Body of pancreas (tissue), 4 donors: ENCODE data around the gene MAP7D2. TPM values are rescaled to one million over a fixed set of nuclear protein-coding genes. Genes with fewer than 3 reads are reported as not detected.

Source experiments
- ATAC-seq: fragments of 150-250 bp; one replicate; pipeline ENCODE4 v1.9.1; 2016
- DNase-seq, 4 donors: peaks; one replicate each; pipeline ENCODE4 v3.0.0-alpha.2; 2019
- H3K27ac ChIP-seq, 4 donors: fragments of 200-600 bp; sonication (generic); 1 replicate in 3 of 4; 2 replicates in 1 of 4; pipeline versions ENCODE4 v1.5.1 to v1.6.1; 2016 to 2019; ENCODE audit warnings: mild to moderate bottlenecking in 1 of 4, mixed read lengths in 1 of 4, moderate library complexity in 1 of 4
- H3K27me3 ChIP-seq, 2 donors: fragments of 200-600 bp; sonication (generic); one replicate each; pipeline ENCODE4 v1.6.0; 2016; ENCODE audit warnings: mild to moderate bottlenecking in 1 of 2
- H3K36me3 ChIP-seq, 2 donors: fragments of 200-600 bp; sonication (generic); replicated peaks in 1 of 2; 2 replicates each; pipeline ENCODE4 v1.5.1; 2016; ENCODE audit warnings: low read depth in 2 of 2; ENCODE audit not compliant: insufficient read depth in 1 of 2
- H3K4me1 ChIP-seq: fragments of 200-600 bp; sonication (generic); one replicate; pipeline ENCODE4 v1.6.0; 2016
- H3K4me3 ChIP-seq, 2 donors: fragments of 200-600 bp; sonication (generic); 1 replicate in 1 of 2; 2 replicates in 1 of 2; pipeline ENCODE4 v1.5.1; 2016 to 2019
- H3K9me3 ChIP-seq, 3 donors: fragments of 200-600 bp; sonication (generic); 1 replicate in 2 of 3; 2 replicates in 1 of 3; pipeline ENCODE4 v1.5.1; 2016
- CTCF ChIP-seq, 7 experiments: fragments of 450-650 bp in 4 of 7; fragments of 200-600 bp in 3 of 7; sonication (generic) in 3 of 7; IDR thresholded peaks; one replicate each; pipeline ENCODE4 v1.5.1; 2016 to 2019; ENCODE audit warnings: antibody characterized with exemption in 7 of 7
- POLR2A ChIP-seq, 3 donors: fragments of 450-650 bp; IDR thresholded peaks; one replicate each; pipeline ENCODE4 v1.6.1; 2016; ENCODE audit warnings: antibody characterized with exemption in 3 of 3, mild to moderate bottlenecking in 2 of 3
- WGBS, 2 donors: methylation state at CpG; one replicate each; pipeline ENCODE4 v1.1.5; 2017; 5-methylcytosine and 5-hydroxymethylcytosine counted together
- intact Hi-C: fragments of 100-400 bp; cut with DNase I; formaldehyde crosslinking; loops from one replicate; pipeline ENCODE4 v1.15.1; 2023
- total RNA-seq, 2 donors: library from RNA; depleted of rRNA; stranded (reverse); fragments of >200 nt; gene quantifications; one replicate each; pipeline ENCODE4 v1.1.0, GENCODE V29; 2016

MAP7D2 gene
- total RNA-seq, 2 donors from 2014 or later = under 0.01 to 0.99 TPM

GRCh38 chrX:20124964-20125363 is 8.3 kb upstream of the MAP7D2 start:
- Histone ChIP-seq H3K27me3 (no peaks in the 10 kb centered on the region), H3K4me3 (no peak overlapping the region), H3K9me3 (no peaks in the 10 kb centered on the region), H3K4me1 (no peaks in the 10 kb centered on the region), H3K36me3 (no peaks in the 10 kb centered on the region), H3K27ac (no peak overlapping the region)
- intact Hi-C loops = no loop called here
- no peak for ATAC-seq
- TF ChIP-seq CTCF (IDR thresholded peaks at IDR 0.05) = no peak
- TF ChIP-seq POLR2A (IDR thresholded peaks at IDR 0.05) = no peak
- DNase-seq = no peak

- TF ChIP-seq POLR2A (IDR thresholded peaks at IDR 0.05) = no peak
- Histone ChIP-seq H3K36me3 (no peaks in the 10 kb centered on the region), H3K4me3 (no peak overlapping the region), H3K4me1 (peaks cover 7% of the 10 kb centered on the region), H3K27ac (no peak overlapping the region), H3K27me3 (no peaks in the 10 kb centered on the region), H3K9me3 (no peaks in the 10 kb centered on the region)
- intact Hi-C loops = no loop called here
- 7 to 12% methylated on average over 12 of the region's 12 CpGs for WGBS, 2 donors
- DNase-seq (peak; percentile 56 to 71 (median 60)), ATAC-seq (peak; percentile 77)
Observed at GRCh38 chrX:20118065-20118824, 1.5 kb upstream of the MAP7D2 start.

GRCh38 chrX:20116087-20116576 is 575 bp downstream of the MAP7D2 start:
- no peaks in the 10 kb centered on the region for H3K27me3 ChIP-seq
- H3K9me3 ChIP-seq = no peaks in the 10 kb centered on the region
- no peak overlapping the region for H3K4me3 ChIP-seq
- ATAC-seq (no peak), DNase-seq (no peak)
- H3K36me3 ChIP-seq = no peaks in the 10 kb centered on the region
- peaks cover 7% of the 10 kb centered on the region for H3K4me1 ChIP-seq
- TF ChIP-seq CTCF (IDR thresholded peaks at IDR 0.05) (no peak), POLR2A (IDR thresholded peaks at IDR 0.05) (no peak)
- intact Hi-C loops = no loop called here
- WGBS, 2 donors = 11% methylated on average over 12 of the region's 47 CpGs; no CpG with 5 or more reads in 1 of the 2 donors
- H3K27ac ChIP-seq = no peak overlapping the region

- DNase-seq (no peak), ATAC-seq (no peak)
- no peak overlapping the region for H3K4me3 ChIP-seq
- H3K4me1 ChIP-seq = no peaks in the 10 kb centered on the region
- no peak overlapping the region for H3K27ac ChIP-seq
- 87 to 100% methylated on average over 3 to 13 of the region's 14 CpGs for WGBS, 2 donors
- no peak for TF ChIP-seq POLR2A (IDR thresholded peaks at IDR 0.05)
- no peak for TF ChIP-seq CTCF (IDR thresholded peaks at IDR 0.05)
- no peaks in the 10 kb centered on the region for H3K36me3 ChIP-seq
- no peaks in the 10 kb centered on the region for H3K27me3 ChIP-seq
- intact Hi-C loops = no loop called here
- H3K9me3 ChIP-seq = no peaks in the 10 kb centered on the region
Observed at GRCh38 chrX:20112022-20112774, 4.5 kb downstream of the MAP7D2 start.

DNA sequence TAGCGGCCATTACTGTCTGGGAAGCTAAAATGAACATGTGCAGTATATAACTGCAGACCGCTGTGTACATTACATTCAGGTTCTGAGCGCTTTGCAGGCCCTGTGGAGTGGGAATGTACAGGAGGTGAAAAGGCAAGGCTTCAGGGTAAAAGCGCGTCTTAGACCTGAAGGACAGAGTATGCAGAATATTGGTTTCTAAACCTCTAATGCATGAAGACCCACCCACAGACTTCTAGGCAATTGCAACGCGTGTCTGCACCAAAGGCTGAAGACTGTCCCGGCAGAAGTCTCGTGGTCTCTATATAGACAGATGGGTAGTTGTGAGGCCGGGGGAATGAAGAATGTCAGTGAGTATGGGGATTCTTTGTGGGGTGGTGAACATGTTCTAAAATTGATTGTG is 5.4 kb downstream of the MAP7D2 start:
- TF ChIP-seq POLR2A (IDR thresholded peaks at IDR 0.05) = no peak
- TF ChIP-seq CTCF (IDR thresholded peaks at IDR 0.05) = no peak
- DNase-seq = no peak
- WGBS, 2 donors = 94 to 95% methylated on average over 10 of the region's 10 CpGs

More for the DNA sequence above, 5.4 kb downstream of the MAP7D2 start:
- no peak for ATAC-seq
- intact Hi-C loops = no loop called here
- Histone ChIP-seq H3K27ac (no peak overlapping the region), H3K36me3 (no peaks in the 10 kb centered on the region), H3K4me3 (no peak overlapping the region), H3K9me3 (no peaks in the 10 kb centered on the region), H3K4me1 (no peaks in the 10 kb centered on the region), H3K27me3 (no peaks in the 10 kb centered on the region)
